Measurements from ENCODE around the gene BACH2.

GRCh38 chr6:90083891-90084290 is 212.8 kb downstream of the BACH2 start:
- no peak for TF ChIP-seq CTCF (conservative IDR thresholded peaks at IDR 0.05; ENCODE audit: low read depth, low read length)
- TF ChIP-seq POLR2A (IDR thresholded peaks at IDR 0.05; ENCODE audit: low read depth, low read length), result no peak
- TF ChIP-seq, protein P1, sequence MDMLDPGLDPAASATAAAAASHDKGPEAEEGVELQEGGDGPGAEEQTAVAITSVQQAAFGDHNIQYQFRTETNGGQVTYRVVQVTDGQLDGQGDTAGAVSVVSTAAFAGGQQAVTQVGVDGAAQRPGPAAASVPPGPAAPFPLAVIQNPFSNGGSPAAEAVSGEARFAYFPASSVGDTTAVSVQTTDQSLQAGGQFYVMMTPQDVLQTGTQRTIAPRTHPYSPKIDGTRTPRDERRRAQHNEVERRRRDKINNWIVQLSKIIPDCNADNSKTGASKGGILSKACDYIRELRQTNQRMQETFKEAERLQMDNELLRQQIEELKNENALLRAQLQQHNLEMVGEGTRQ (IDR thresholded peaks at IDR 0.05; ENCODE audit: low read depth, low read length), result no peak
- no peak for TF ChIP-seq RCOR1 (IDR thresholded peaks at IDR 0.05; ENCODE audit: insufficient replicate concordance, low read length)
- TF ChIP-seq NFE2L2 (IDR thresholded peaks at IDR 0.05; ENCODE audit: low read depth, low read length), result no peak
- TF ChIP-seq MAFK (IDR thresholded peaks at IDR 0.05; ENCODE audit: low read depth, low read length), result no peak
